Esophagus muscularis mucosa (tissue), 3 donors: Measurements from ENCODE around the gene ASXL2.
"Not testable (repeated sequence)": the region's sequence is repeated elsewhere in the genome, so short reads cannot be mapped to it uniquely, and the experiment has no call there.

Experiments
- CTCF ChIP-seq, 3 experiments: fragments of 200-600 bp in 2 of 3; fragments of 450-650 bp in 1 of 3; sonication (generic) in 2 of 3; IDR thresholded peaks; one replicate each; pipeline ENCODE4 v1.5.1; 2017 to 2019; ENCODE audit warnings: antibody characterized with exemption in 3 of 3, mild to moderate bottlenecking in 2 of 3, moderate library complexity in 1 of 3
- EP300 ChIP-seq: sonication (generic); formaldehyde crosslinking; IDR thresholded peaks from one replicate; pipeline ENCODE4 v1.6.1; 2017; ENCODE audit warnings: antibody characterized with exemption

- TF ChIP-seq EP300; CTCF (IDR thresholded peaks at IDR 0.05): not testable (repeated sequence)
Observed at GRCh38 chr2:25915944-25916772, 37.9 kb upstream of the ASXL2 start.
